HG03571 (cell line): ENCODE results near the gene SLAIN2.

Source experiments
- ATAC-seq: cut with Tn5 transposase; IDR thresholded peaks from one replicate; pipeline ENCODE4 v1.9.1; 2021; ENCODE audit not compliant: unreplicated experiment

The SLAIN2 gene

GRCh38 chr4:48334236-48334635 lies 7.1 kb upstream of the SLAIN2 start:
- ATAC-seq, result no peak

GRCh38 chr4:48334900-48335384 lies 6.4 kb upstream of the SLAIN2 start:
- no peak for ATAC-seq

- ATAC-seq, result no peak
Measured at GRCh38 chr4:48336146-48336870, 5.0 kb upstream of the SLAIN2 start.

GRCh38 chr4:48337731-48338130 lies 3.6 kb upstream of the SLAIN2 start:
- no peak for ATAC-seq

GRCh38 chr4:48339642-48340041 lies 1.7 kb upstream of the SLAIN2 start:
- ATAC-seq, result no peak

DNA sequence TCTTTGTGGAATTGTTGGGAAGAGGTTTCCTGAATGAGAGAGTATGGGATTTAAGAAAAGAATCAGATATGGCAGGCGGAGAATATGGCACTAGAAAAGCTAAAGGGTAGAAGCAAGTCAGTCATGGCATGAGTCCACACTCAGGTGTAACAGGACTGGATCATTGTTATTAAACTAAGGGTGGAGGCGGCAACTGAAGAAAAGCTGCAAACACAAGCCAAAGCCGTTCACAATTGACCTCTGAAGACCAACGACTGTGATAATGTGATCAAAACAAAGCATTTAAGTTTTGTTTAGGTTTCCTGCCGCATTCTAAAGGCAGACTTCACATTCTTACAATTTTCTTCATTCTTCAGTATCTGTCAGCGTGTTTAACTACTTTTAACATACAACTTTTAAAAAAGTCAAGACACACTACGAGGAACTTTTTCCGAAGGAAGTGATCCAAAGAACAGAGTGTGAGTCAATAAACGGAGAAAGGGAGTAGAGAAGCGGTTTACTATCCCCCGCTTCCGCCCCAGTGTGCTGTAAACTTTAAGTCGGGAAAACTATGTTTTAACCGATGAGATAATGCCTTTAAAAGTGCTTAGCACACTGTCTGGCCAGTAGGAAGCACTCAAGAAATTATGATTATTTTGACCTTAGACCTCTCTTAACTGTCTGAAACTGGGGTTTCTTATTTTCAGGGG lies 909 bp upstream of the SLAIN2 start:
- peak; percentile 0 for ATAC-seq

GRCh38 chr4:48341776-48342605 lies 662 bp downstream of the SLAIN2 start:
- peak; percentile 24 for ATAC-seq

- no peak for ATAC-seq
Measured at GRCh38 chr4:48342606-48342880, 1.2 kb downstream of the SLAIN2 start.

GRCh38 chr4:48343035-48343434 lies 1.7 kb downstream of the SLAIN2 start:
- ATAC-seq, result no peak

- no peak for ATAC-seq
Measured at GRCh38 chr4:48343551-48343950, 2.2 kb downstream of the SLAIN2 start.

DNA sequence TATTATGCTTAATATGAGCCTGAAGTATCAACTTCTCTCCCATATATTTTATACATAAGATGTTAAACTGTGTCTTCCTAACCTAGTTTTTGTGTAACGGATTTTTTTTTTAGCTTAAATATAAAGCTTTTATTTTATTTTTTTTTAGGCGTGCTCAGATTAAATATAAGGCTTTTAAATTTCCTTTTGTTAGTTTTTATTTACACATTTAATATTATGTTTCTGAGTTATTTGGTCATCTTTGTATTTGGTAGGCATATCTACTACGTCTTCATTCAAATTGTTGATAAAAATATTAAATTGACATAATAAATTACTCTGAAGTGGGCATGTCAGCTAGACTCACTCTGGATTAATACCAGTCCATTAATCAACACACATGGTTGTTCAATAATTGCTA lies 4.2 kb downstream of the SLAIN2 start:
- no peak for ATAC-seq

DNA sequence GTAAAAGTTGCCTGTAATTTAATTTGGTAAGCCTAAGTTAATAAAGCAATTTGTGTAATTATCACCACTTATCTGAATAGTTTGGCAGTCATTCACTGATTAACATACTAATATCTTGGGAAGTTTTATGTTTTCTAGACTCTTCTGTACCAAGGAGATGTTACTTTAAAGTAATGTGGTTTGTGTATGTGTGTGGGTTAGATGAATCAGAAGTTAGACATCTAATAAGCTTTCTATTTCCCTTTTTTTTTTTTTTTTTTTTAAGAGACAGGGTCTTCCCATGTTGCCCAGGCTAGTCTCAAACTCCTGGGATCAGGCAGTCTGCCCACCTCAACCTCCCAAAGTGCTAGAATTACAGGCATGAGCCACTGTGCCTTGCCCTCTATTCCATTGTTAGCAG lies 5.3 kb downstream of the SLAIN2 start:
- ATAC-seq, result no peak

- ATAC-seq, result no peak
Measured at GRCh38 chr4:48347282-48347921, 6.1 kb downstream of the SLAIN2 start.

GRCh38 chr4:48350871-48351270 lies 9.5 kb downstream of the SLAIN2 start:
- ATAC-seq, result no peak

DNA sequence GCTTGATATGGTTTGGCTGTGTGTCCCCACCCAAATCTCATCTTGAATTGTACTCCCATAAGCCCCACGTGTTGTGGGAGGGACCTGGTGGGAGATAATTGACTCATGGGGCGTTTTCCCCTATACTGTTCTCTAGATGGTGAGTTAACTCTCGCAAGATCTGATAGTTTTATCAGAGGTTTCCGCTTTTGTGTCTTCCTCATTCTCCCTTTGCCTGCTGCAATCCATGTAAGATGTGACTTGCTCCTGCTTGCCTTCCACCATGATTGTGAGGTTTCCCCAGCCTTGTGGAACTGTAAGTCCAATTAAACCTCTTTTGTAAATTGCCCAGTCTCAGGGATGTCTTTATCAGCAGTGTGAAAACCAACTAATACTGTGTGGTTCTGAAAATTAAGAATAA lies 11.5 kb downstream of the SLAIN2 start:
- no peak for ATAC-seq

DNA sequence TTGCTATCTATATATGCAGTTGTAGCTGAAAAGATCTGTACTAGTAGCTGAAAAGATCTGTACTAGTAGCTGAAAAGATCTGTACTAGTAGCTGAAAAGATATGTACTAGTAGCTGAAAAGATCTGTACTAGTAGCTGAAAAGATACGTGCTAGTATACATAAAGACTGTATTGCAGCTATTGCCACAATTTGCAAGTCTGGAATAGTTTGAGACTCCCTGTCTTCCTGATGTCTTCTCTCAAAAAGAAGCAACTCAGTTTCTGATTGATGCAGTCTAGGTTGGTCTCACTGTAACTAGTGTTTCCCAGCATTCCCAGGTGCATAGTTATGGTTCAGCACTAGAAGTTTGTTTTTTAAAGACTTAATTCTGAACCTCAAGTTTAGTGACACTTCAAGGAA lies 15.0 kb downstream of the SLAIN2 start:
- ATAC-seq, result no peak

DNA sequence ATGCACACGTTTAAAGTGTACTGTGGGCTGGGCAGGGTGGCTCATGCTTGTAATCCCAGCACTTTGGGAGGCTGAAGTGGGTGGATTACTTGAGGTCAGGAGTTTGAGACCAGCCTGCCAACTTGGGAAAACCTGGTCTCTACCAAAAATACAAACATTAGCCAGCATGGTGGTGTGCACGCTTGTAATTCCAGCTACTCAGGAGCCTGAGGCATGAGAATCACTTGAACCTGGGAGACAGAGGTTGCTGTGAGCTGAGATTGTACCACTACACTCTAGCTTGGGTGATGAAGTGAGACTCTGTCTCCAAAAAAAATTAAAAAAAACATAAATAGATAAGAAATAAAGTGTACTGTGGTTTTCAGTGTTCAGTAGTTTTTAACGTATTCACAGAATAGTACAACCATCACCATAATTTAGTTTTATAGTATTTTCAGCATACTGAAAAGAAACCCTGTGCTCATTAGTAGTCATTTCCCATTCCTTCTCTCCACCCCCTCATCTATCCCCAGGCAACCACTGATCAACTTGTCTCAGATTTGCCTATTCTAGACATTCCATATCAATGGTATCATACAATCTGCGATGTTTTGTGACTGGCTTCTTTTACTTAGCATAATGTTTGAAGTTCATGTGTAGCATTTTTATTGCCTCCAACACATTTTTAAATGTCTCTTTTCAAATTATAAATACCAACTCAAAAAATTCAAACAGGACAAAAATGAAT lies 19.1 kb downstream of the SLAIN2 start:
- no peak for ATAC-seq

- ATAC-seq, result no peak
Measured at GRCh38 chr4:48361012-48361400, 19.7 kb downstream of the SLAIN2 start.

GRCh38 chr4:48366611-48367010 lies 25.3 kb downstream of the SLAIN2 start:
- ATAC-seq, result no peak

DNA sequence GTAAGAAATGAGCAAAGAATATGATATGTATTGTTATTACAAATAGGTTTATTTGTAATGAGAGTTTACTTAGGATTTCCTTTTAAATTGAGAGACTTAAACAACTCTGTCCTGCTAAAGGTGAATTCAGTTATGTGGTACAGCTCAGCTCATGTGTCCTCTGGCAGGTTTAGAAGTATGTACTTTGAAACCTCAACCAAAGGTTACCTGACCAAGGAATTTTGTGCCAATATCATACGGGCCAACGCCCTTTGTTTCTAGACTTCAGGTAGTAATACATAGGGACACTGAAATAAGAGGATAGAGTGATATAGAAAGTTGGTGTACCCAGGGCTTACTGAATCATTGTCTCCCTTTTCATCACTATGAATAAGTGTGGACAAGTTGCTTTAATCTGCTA lies 25.7 kb downstream of the SLAIN2 start:
- ATAC-seq, result no peak

- no peak for ATAC-seq
Measured at GRCh38 chr4:48368389-48368788, 27.1 kb downstream of the SLAIN2 start.
